Stimulated activated CD4-positive, alpha-beta T cell treated with anti-CD3 and anti-CD28 coated beads, Interleukin-12 subunit alpha, Interleukin-12 subunit beta, amount 100 ng/mL, for 48 hours (primary cell): ENCODE results near the gene ROBO4.

Source experiments
- DNase-seq, 3 donors: peaks; one replicate each; pipeline ENCODE4 v3.0.0-alpha.2; 2020; ENCODE audit warnings: low read depth in 2 of 3, low spot score in 1 of 3

ROBO4 gene

DNA sequence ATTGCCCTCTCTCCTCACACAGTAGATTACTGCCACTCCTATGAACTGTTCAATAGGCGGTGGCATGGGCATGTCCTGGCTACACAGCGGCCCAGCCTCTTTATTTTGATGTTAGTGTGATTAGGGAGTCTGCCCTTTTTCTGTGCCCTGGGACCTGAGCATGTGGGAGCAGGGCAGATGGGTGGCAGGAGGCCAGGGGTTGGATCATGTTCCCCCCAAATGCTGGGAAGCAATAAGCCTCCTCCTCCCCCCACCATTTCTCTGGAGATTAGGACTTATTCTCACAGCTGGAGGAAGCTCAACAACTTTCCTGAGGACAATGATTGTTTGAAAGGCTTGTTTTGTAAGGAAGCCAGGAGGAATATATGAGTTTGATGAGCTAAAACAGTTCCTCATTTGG, 22.2 kb upstream of the ROBO4 start:
- DNase-seq: no peak

DNA sequence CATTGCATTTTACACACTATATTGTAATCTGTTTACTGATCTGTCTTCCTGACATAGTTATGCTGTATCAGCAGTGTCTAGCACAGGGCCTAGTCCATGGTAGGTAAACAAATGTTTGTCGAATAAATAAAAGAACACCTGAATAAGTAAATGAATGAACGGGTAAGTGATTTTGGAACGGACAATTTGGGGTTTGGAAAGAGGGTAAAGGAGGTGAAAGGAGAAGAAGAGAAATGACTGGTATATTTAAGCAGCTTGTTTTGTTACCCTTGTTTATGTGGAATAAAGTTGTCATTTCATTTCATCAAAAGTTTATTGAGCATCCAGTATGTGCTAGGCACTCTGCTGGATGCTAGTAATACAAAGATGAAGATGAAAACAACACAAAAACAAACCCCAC, 21.3 kb upstream of the ROBO4 start, which contains the start of gene HEPN1:
TSS of gene HEPN1 (plus strand) at position 301 of the 400 bp plus-strand sequence.
- no peak for DNase-seq

- no peak for DNase-seq
Measured at GRCh38 chr11:124917115-124917637, 19.5 kb upstream of the ROBO4 start.

GRCh38 chr11:124916370-124916710, 18.7 kb upstream of the ROBO4 start:
- no peak for DNase-seq

- no peak for DNase-seq
Measured at GRCh38 chr11:124915541-124916369, 18.1 kb upstream of the ROBO4 start.

DNA sequence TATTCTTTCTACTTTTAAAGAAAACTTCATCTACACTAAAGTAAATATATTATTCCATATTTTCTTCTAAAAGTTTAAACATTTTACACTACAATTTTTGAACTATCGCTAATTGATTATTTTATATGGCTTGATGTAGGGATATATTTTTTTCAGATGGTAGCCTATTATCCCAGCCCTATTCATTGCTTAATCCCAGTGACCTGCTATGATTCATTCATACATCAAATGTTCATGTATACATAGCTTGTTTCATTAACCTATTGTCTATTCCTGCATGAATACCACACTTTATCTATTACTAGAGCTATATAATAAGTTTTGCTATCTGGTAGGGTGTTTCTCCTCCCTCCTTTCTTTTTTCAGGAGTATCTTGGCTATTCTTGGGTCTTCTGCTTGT, 5.0 kb upstream of the ROBO4 start:
- DNase-seq: no peak

DNA sequence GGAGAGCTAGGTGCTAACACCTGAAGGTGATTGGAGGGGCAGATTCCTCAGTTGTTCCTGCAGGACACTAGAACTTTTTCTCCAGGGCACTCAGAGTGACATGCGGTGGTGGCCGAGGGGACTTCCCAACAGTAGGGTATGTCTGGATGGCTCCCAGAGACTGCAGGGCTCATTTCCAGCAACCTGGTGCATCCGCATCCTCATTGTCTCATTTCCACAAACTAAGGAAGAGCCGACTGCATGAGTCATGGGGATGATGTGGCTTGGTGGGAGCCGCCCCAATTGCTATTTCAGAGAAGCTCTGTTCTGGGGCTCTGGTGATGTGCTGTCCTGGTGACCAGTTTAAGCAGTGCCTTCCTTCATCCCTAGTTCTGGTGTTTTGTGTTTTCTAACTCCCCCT, 2.8 kb upstream of the ROBO4 start:
- no peak for DNase-seq

DNA sequence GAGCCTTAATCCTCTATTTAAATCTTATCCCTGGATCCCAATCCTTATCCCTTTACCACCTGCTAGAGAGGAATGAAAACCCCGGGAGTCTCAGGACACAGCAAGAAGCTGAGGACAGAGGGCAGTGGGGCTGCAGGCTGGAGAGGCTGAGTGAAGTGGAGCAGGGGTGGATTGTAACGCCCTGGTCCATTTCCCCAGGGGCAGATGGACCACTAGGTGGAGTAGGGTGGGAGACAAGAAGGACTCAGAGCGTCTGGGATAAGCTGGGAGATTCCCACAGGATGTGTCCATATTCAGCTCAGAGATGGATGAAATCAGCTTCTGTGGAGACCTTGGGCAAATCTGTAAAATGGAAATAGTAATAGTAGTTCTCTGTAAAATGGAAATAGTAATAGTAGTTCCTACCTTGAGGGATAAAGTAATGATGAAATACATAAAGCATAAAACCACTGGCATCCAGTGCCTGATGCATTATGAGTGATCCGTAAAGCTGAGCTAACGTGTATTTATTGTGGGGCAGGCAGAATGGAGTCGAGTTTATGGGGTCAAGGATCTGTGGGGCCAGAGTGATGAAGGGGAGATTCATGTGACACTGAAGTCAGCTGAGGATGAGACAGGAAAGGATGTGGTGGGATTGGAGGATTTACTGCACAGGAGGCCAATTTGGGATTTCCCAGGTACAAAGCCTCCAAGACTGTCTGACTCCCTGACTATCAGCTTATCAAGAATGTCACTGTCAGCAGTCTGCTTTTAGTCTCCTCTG, 1.9 kb upstream of the ROBO4 start:
- no peak for DNase-seq

DNA sequence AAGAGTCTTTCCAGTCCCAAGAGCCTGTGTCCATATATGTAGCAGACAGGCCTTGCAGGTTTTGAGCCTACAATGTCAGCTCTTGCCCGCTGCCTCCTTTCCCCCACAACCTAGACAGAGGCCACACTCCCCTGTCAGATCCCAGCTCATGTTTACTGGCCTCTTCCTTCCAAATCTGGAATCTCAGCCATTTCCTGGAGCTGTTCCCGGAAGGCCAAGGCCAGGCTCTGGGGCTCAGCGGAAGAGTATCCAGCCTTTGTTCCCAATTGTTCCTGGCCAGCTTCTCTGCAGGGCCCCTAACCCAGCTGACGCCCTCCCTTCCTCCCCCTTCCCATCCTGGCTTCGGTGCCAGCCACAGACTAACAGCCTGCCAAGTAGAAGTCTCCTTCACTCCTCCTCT, 1.0 kb upstream of the ROBO4 start:
- no peak for DNase-seq

DNA sequence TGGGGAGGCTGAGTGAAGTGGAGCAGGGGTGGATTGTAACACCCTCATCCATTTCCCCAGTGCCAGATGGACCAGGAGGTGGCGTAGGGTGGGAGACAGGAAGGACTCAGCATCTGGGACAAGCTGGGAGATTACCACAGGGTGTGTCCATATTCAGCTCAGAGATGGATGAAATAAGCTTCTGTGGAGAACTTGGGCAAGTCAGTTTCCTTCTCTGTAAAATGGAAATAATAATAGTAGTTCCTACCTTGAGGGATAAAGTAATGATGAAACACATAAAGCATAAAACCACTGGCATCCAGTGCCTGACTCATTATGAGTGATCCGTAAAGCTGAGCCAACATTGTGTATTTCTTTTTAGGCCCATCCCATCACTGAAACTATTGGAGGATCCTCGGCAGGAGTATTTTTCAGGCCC, 607 bp upstream of the ROBO4 start:
- no peak for DNase-seq

- no peak for DNase-seq
Measured at GRCh38 chr11:124896821-124897391, 759 bp downstream of the ROBO4 start.

- no peak for DNase-seq
Measured at GRCh38 chr11:124896071-124896750, 1.5 kb downstream of the ROBO4 start.

- DNase-seq: no peak
Measured at GRCh38 chr11:124895471-124895971, 2.1 kb downstream of the ROBO4 start.

DNA sequence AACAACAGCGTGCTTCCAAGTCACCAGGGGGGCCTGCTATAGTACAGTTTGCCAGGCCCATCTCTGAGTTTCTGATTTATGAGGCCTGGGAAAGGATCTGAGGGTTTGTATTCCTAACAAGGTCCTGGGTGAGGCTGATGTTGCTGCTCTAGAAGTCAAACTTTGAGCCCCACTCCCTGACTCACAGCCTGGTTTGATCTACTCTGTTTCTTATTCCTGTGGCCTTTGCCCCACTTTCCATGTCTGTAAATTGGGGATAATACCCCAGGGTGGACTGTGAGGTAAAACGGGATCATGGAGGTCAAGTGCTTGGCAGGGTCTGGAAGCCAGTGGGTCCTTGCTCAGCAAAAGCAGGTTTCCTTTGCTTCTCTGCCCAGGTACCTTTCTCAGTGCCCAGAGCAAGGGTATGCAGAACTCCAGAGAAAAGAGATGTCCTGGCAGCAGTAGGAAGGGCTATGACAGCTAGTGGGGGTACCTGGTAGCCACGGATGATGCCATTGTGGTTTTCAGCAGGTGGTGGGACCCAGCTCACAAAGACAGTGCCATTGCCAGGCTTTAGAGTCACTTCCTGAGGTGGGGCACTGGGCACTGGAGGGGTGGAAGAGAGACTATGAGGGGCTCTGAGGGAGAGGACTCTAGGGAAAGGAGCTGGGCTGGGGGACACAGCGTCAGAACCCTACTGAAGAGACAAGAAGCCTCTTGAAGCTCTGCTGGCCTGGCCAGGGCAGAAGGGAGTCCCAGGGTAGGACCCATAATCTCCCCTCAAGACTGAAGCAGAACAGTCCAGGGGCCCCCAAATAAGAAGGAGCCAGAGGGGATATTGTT, 2.8 kb downstream of the ROBO4 start:
- DNase-seq: no peak

DNA sequence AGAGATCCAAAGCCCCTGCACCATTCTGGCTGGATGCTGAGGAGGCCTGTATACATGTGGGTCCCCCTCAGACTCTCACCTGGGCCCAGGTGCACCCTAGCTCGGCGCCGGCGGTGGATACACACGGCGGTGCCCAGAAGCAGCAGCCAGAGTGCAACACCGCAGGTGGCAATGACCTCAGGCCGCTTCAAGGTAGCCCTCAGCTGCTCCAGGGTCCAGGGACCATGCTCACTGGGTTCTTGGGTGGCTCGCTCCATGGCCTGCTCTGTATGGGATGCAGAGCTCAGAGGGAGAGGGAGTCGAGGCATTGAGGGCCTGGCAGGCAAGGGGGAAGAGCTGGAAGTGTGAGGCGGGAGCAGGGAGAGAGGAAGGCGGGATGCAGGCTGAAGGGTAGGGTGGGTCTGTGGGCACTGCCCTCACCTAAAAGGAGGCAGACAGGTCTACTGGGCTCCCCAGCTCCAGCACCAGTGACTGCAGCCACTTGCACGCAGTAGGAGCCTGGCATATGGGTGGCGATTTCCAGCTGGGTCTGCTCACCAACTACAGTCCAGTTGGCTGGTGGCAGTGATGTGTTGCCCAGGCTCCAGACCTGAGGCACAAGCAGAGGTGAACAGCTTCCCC, 3.8 kb downstream of the ROBO4 start:
- no peak for DNase-seq

DNA sequence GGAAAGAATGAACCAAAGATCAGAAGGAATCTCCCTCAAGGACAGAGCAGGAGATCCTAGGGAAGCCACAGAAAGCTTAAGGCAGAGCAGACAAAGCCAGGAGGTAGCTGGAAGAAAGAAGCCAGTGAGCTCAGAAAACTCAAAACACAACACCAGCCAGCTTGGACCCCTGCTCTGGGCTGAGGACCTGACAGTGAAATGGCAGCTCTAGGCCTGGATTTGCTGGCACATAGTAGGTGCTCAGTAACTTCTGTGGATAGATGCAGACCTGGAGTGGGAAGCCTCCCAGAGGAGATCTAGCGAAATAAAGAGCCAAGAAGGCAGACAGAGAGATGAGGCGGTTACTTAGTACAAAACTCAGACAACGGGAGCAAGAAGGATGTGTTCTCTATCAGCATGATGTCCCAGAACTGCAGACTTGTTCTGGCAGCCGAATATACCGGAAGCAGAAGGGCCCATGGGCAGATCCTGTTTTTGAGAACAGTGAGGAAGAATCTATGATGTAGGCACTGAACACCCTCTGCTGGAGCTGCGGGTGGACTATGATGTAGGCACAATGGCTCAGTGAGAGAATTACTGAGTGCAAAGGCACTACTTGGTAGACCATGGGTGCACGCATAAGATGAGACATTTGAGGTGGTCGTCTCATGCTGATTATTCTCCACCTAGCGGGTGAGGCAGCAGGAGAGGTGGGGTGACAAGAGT, 4.8 kb downstream of the ROBO4 start:
- DNase-seq: no peak

DNA sequence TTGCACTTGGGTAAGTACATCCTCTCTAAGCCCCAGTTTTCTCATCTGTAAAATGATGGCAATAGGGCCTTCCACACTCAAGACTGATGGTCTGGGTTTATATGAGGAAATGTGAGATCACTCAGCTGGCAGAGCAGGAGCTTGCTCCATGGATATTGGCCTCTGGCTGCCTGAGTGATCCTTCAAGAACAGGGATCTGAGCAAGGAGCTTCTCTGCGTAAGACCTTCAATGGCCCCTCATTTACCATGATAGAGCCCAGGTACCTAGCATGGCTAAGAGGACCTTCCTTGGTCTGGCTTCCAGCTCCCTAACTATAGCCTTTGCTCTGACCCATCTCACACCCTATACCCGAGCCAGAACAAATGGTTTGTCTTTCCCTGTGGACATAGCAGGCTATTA, 5.5 kb downstream of the ROBO4 start:
- DNase-seq: no peak

DNA sequence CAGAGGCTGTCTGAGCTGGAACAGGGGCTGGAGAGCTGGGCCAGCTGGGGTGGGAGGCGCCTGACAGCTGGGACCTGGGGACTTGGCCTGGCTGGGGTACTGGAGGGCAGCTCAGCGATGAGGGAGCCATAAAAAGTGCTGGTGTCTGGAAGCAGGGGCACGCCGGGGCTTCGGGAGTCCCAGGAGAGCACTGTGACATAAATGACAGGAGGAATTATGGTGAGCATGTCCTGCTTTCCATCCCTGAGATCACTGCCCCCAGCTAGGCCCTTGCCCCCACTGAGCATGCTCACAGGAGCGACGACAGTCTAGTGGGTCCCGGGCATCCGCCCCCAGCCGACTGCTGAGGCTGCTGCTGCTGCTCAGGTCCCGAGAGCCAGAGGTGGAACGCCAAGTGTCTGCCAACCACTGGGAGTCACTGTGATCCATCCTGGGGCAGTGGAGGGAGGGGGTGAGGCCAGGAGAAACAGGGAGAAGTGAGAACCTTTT, 6.2 kb downstream of the ROBO4 start:
- no peak for DNase-seq
